Peyer's patch (tissue), 4 donors: ENCODE data around the gene ELFN2.

Source experiments
- CTCF ChIP-seq, 6 experiments: fragments of 450-650 bp in 4 of 6; fragments of 200-600 bp in 2 of 6; sonication (generic) in 1 of 6; IDR thresholded peaks; one replicate each; pipeline ENCODE4 v1.5.1; 2017 to 2019; ENCODE audit warnings: antibody characterized with exemption in 6 of 6, mild to moderate bottlenecking in 3 of 6, moderate library complexity in 1 of 6
- POLR2A ChIP-seq, 2 donors: fragments of 450-650 bp; IDR thresholded peaks; one replicate each; pipeline ENCODE4 v1.5.1; 2017; ENCODE audit warnings: antibody characterized with exemption in 2 of 2, mild to moderate bottlenecking in 2 of 2, moderate library complexity in 2 of 2

GRCh38 chr22:37374571-37374970 is 52.7 kb downstream of the ELFN2 start:
- TF ChIP-seq CTCF (IDR thresholded peaks at IDR 0.05) = no peak
- no peak for TF ChIP-seq POLR2A (IDR thresholded peaks at IDR 0.05)
